Activated CD8-positive, alpha-beta memory T cell treated with anti-CD3 and anti-CD28 coated beads for 1 hour (primary cell): ENCODE measurements around the gene FLCN.
"Not testable (repeated sequence)": the region's sequence is repeated elsewhere in the genome, so short reads cannot be mapped to it uniquely, and the experiment has no call there.

Experiments used
- DNase-seq, 2 donors: peaks; one replicate each; pipeline ENCODE4 v3.0.0-alpha.2; 2020; ENCODE audit warnings: low read depth in 1 of 2; ENCODE audit errors: extremely low read depth in 1 of 2

Gene FLCN

DNA sequence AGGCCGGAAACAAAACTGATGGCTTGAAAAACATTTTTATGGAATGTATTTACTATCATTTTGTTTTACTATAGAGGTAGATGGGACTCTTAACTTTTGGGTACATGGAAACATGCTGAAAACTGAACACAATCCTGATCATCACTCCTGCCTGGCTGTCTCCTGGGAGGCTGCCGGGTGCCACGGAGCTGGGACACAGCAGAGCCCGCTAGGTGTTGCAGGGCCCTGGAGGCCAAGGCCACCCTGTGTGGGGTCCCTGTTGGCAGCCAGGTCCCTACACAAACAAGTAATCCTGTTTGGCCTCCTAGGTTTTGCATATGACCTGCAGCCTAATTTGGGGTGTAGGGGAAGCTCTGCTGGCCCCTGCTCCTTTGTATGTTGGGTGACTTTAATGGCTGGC is 48.4 kb downstream of the FLCN start:
- no peak for DNase-seq

DNA sequence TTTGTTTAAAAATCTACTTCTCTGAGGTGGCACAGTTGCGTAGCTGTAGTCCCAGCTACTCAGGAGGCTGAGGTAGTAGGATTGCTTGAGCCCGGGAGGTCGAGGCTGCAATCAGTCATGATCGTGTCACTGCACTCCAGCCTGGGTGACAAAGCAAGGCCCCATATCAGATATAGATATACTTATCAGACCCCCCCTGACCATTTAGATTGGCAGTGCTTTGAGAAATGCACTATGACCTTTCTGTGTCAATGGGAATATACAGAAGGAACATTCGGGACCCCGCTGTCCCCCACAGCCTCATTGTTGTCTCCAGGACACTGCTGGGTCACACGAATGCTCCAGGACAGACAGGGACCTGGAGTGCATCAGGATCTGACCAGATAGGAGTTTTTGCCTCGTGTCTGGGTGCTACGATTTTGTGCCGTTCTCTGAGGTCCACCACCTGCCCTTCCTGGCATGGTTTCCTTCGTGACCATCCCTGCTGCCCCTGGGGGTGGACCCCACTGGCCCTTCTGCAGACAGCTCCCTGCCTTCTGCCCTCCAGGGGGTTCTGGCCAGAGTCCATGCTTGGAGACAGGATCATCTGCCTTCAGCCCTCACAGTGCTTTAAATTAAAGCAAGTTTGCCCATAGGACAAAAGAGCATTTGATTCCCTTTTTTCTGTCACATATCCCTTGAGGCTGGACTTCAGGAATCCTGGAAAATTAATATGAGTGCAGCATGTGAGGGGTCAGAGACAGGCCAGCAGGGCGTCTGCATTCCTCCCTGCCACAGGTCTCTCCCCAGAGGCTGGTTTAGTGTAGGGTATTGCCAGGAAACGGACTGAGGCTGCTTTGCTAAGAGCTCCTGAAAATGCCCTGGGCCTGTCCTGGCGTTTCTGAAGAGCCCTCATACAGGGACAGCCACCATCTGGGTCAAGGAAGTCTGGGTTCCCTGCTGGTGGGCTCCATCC is 50.1 kb downstream of the FLCN start:
- DNase-seq = no peak

DNA sequence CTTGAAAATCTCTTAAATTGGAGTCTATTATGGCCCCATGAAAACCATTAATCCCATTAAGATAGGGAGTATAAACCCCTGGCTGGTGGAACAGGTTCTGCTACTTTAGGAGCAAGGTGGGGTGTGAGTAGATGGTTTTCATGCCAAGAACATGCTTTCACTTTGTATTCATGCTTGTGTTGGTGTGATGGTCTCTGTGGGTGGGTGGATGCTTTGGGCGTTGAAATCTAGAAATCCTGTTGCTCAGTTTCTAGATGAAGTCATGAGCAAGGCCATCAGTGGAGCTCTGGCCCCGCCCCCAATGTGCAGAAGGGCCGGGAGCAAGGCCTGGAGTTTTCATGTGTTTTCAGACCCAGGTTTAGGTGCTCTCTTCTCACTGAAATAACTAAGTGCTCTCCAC is 50.9 kb downstream of the FLCN start:
- no peak for DNase-seq

DNA sequence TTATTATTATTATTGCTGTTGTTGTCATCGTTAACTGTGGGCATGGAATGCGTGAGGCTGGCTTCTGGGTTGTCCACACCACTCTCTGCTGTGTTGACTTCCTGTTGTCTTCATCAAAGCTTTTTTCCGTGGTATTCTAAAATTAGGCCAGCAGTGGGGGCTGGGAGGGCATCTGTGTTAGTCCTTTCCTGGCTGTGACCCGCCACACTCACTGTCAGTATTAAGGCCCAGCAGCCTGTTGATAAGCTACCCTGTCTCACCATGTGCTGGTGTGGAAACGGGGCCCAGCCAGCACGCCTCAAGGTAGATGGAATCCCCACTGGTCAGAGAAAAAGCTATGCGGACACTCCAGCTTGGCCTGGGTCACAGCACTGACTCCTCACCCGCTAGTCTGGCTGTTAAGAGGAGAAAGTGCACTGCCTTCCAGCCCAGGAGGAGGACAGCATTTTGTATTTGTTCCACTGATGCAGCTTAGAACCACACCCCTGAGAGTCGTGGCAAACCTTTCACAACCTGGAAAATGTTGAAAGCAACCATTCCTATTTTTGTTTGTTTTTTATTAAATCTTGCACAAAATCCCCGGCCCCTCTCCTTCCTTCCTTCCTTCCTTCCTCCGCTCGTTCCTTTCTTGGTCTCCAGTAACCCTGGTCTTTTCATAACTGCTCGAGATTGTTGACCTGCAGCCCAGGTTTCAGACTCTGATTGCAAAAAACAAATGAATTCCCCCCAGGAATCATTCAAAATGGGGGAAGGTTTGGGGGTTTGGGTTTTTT is 51.8 kb downstream of the FLCN start:
- not testable (repeated sequence) for DNase-seq

DNA sequence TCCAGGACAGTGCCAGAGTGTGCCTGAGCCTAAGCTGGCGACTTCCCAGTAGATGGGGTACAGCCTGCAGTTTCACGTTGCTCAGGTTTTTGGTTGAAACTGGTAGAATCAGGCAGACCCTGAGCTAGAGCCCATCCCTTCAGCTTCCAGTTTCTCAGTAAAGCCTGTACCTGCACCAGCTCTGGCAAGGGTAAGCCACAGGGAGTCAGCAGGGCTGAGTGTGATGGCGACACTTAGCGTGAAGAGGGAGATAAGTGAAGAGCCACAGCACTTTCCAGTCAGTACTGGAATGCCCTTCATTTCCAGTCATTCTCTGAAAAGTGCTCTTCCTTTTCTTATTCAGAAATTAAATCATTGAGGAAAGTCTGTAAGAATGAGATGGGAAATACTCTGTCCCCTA is 53.2 kb downstream of the FLCN start:
- no peak for DNase-seq

DNA sequence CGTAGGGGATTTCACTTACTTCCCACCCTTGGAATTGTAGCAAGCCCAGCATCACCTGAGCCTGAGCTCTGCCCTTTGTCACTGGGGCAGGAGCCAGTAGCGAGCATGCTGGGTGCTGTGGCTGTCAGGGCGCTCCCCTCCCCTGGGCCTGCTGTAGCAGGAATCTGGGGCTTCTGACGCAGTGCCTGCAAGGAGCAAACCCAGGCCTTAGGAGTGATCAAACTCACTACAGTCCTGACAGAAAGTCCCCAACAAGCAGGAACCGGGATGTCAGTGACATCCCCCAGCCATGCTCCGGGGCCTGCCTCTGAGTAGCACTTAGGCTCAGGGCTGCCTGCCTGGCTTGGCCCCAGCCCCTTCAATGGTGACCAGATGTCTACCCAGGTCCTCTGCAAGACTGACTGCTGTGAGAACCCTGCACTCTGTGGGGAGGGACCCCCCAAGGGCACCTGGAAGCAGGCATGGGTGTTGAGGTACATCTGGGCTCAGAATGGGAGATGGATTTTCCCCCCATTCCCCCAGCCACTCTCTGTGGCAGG is 54.3 kb downstream of the FLCN start:
- DNase-seq = no peak

DNA sequence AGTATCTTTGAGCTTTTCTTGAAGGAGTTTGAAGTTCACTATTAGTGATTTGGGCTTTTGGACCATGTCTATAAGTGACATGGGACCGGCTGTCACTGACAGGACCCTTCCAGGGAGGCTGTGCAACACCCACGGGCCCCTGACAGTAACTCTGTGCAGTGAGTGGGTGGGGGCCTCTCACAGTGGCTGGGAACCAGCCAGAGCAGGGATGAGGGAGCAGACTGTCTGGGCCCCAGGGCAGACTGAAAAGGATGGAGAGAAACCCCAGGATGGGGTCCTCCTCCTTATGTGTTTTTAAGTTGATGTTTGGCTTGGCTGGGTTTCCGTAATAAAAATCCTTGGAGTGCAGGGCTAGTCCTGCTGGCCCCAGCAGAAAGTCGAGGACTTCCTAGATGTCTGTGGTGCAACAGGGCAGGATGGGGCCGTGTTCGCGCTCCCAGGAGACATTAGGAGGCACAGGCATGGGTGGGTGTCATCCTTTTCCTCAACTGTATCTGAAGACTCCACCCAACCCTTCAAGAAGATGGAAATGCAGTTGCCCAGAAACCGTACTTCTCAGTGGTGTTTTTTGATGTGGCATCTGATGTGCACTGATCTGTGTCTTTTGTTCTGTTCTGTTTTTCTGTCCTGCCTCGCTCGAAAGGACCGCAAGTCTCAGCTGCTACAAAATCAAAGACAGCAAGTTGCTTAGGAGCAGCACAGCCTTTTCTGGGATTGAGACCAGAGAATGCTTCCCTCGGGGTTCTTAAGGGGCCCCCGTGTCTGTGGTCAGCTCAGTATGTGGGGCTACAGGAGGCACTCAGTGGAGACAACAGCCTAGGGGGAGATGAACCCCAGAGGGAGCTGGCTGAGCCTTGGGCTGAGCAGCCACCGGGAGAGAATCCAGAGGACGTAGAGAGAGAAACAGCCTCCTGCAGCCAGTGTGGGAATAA is 55.0 kb downstream of the FLCN start:
- DNase-seq = no peak

DNA sequence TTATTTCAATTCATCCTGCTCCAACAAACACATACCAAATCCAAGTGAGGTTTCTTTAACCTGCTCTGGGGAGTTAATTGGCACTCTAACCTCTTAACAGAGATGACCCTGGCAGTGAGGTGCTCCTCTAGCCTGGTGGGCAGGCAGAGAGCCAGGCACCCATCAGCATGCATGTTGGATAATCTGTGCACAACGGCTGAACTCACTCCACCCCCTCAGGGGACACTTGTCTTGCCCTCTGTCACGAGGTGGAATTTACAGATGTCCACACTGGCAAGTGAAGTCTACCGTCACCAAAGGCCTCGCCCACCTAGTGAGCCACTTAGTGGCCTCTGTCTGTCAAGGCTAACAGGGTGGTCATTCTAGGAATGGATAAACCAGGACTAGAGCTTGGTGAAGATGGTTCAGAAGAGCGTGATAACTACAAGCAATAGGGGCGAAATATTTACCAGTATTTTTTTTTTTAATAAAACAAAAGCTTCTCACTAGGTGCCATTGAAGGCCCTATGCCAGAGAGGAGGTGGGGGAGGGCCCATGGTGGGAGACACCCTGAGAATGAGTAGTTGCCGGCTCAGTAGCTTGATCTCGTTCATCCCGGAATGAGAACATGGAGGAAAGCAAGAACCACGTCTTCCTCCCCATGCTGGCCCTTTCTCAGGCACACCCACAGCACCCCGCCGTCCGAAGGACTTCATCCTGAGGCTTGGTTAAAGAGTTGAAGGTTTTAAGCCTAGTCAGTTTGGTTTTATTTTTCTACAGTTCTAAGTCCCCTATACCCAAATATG is 56.0 kb downstream of the FLCN start:
- no peak for DNase-seq

DNA sequence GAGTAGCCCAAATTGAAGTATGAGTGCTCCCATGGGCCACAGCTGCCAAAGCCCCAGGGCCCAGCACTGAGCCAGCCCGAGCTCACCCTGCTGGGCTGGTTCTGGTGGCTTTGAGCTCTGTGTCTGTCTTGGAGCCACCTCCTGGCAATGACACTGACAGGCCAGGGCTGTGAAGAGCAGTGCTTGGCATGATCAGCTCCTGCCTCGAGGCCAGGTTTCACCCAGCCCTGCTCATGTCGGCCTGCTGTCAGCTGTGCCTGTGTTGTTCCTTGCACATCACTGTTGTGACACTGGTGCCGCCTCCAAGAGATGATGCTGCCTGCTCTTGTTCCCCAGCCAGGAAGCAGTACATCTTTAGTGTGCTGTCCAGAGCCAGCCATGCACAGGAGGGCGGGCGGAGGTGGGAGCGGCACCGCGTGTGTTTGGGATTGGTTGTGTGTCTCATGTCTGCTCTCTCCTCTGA is 56.8 kb downstream of the FLCN start:
- no peak for DNase-seq

DNA sequence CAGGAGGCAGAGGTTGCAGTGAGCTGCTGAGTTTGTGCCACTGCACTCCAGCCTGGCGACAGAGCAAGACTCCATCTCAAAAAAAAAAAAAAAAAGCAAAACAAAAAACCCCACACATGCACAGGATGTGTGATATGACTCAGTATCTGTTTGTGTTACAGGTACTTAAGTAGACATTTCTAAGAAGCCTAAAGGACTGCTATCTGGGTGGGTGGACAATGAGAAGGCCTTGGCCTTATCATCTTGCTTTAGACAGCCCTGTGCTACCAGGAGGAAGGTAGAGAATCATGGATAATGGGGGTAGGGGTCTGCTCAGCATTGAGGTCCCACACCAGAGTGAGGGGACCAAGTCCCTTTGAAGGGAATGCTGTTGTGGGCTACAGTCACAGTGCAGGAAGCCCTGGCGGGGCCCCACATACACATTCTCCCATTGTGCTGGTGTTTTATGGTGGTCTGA is 57.6 kb downstream of the FLCN start:
- no peak for DNase-seq

DNA sequence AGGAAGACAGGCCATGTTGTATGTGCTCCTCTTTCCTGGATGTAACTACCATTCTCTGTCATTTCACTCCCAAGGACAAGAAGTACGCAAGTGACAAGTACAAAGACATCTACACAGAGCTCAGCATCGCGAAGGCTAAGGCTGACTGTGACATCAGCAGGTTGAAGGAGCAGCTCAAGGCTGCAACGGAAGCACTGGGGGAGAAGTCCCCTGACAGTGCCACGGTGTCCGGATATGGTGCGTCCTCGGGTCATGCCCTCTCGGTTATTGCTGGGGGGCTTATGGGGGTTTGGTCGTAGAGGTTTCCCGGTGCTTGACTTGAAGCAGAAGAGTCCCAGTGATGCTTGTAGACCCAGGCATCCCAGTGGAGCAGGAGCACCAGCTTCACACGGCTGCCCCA is 59.8 kb downstream of the FLCN start:
- no peak for DNase-seq

DNA sequence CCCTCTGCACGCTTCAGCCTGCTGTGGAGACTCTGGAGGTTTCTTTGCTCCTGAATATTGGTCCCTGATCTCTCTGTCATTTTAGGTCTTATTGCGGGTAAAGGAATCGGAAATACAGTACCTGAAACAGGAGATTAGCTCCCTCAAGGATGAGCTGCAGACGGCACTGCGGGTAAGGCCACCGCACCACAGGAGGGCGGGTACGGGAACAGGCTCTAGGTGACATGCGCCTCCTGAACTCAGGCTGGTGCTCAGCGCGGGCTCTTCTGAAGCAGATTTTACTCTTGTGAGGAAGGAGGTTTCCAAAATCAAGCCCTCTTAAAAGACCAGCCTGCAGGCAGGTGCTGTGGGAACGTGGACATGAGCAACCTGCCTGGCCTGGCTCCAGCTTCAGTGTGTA is 60.6 kb downstream of the FLCN start:
- no peak for DNase-seq

DNA sequence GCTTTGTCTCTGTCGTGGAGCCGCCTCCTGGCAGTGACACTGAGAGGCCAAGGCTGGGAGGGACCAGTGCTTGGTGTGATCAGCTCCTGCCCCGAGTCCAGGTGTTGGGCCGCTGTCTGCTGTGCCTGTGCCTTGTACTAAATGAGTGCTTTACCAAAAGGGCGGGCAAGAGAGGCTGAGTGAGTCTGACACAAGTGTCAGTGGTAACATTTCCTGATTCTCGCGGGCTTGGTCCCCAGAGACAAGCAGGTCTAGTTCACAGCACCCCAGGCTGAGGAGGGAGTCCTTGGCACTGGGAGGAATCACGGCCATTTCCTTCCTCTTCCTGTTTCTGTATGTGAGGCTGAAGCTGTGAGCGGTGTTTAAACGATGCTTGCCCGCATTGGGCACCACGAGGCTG is 61.1 kb downstream of the FLCN start:
- DNase-seq = no peak

DNA sequence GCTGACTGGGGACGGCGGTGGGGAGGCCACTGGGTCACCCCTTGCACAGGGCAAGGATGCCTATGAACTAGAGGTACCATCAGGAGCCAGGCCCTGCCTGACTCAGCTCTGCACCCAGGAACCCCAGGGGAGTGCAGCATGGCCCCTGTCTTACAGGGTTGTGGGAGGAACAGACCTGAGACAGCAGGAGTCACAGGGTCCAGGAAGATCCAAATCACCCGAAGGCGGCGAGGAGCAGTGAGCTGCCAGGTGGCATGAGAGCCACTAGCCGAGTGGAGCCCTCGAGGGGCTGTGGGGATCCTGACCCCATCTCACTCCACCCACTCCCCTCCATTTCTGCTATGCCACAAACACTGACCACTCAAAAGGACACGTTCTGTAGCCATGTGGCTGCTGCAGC is 61.6 kb downstream of the FLCN start:
- DNase-seq = no peak

DNA sequence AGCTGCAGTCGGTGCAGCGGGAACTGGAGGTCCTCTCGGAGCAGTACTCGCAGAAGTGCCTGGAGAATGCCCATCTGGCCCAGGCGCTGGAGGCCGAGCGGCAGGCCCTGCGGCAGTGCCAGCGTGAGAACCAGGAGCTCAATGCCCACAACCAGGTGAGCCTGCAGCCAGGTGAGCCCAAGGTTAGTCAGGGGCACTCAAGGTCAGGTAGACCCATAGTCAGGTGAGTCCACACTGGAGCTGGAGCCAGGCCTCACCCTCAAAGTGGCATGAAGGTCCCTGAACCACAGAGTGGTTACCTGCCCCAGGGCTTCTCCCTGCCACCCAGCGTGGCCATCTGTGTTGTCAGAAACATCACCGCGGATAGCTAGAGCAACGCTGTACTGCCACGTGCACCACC is 63.0 kb downstream of the FLCN start:
- no peak for DNase-seq

DNA sequence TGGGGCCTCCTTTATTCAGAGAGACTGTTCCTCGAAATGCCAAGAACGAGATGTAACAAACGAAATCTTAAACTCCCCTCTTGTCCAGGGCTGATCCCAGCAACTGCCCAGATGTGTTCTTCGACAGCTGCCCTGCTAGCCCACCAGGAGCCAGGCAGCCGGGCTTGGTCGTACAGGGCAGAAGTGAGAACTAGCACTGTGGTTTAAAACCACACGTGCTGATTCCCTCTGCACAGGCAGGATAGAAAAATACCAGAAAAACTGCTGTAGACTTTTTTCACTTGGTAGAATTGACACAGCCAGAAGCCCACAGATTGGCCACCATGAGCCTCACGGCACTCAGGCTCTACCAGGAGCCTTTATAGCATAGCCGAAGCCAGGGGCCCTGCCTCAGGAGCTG is 64.0 kb downstream of the FLCN start:
- DNase-seq = no peak

DNA sequence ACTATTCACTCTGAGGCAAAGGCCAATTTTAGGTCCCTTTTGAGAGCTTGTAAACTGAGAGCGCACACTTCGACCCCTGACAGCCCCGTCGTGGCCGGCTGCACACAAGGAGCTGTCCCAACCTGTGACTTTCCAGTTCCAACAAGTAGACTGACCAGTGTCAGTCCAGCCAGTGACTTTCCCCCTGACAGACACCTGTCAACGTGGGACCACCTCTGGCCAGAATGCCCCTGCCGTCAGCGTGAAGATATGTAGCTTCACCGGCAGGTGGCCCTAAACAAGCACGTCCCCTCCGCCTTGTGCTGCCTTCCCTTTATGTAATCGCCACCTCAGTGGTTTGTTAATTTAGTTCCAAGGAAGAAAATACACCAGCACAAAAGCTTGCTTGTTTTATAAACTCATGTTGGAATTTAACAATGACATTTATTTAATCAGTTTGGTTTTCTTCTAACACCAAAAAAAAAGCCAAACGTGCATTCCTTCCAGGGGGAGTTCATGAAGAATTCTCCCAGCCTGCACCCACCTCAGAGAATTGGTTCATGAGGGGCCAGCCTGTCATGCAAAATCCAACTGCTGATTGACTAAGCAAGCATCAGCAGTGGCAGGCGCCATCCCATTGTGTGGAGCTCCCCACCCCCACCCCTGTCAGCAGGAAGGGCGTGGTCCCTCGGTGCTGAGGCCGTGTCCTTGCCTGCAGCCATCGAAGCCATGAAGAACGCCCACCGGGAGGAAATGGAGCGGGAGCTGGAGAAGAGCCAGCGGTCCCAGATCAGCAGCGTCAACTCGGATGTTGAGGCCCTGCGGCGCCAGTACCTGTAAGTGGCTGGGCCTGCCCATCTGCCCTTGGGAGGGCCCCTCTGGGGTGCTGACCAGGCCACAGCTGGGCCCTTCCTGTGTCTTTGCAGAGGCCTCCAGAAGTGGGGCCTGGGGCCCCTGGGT is 64.7 kb downstream of the FLCN start:
- no peak for DNase-seq

DNA sequence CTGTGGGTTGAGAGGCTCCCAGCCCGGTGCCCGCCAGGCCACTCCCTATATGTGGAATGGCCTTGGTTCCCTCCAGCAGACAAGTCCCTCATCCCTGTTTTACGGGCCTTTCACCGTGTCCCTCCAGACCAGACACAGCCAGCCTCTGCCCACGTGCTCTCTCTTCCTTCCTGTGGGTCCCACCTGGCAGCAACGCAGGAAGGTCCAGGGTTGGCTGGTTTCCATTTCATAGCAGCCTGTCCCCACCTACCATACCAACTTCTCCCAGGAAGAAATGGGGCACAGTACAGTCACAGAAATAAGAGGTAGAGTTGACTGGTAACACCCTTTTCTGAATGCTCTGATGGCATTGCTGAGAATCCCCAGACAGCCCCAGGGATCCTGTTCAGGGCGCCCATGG is 65.8 kb downstream of the FLCN start:
- DNase-seq = no peak
